Prostate gland (tissue), 2 donors: ENCODE measurements around the gene CST2.

Source experiments
- CTCF ChIP-seq, 4 experiments: fragments of 200-600 bp in 2 of 4; fragments of 450-650 bp in 2 of 4; sonication (generic) in 2 of 4; IDR thresholded peaks; 1 replicate in 3 of 4; 2 replicates in 1 of 4; pipeline ENCODE4 v1.5.1; 2016 to 2019; ENCODE audit warnings: antibody characterized with exemption in 4 of 4, mild to moderate bottlenecking in 2 of 4, moderate library complexity in 2 of 4
- POLR2A ChIP-seq: fragments of 450-650 bp; IDR thresholded peaks from one replicate; pipeline ENCODE4 v1.6.1; 2016; ENCODE audit warnings: antibody characterized with exemption, mild to moderate bottlenecking
- POLR2AphosphoS5 ChIP-seq: sonication (generic); formaldehyde crosslinking; IDR thresholded peaks from one replicate; pipeline ENCODE4 v1.6.1; 2017; ENCODE audit warnings: antibody characterized with exemption

GRCh38 chr20:23782366-23782983, 44.1 kb downstream of the CST2 start:
- no peak for TF ChIP-seq POLR2A
- peak in 3 of 4 experiments; percentile 28 to 54 (median 36) for TF ChIP-seq CTCF (IDR thresholded peaks at IDR 0.05)
- TF ChIP-seq POLR2AphosphoS5: no peak
